ENCODE data around the gene DNAJC6.
A peak's percentile ranks its signal among the peaks of the same experiment; 100 is the strongest.
"Not testable (repeated sequence)": the region's sequence is repeated elsewhere in the genome, so short reads cannot be mapped to it uniquely, and the experiment has no call there.

Gene DNAJC6

DNA sequence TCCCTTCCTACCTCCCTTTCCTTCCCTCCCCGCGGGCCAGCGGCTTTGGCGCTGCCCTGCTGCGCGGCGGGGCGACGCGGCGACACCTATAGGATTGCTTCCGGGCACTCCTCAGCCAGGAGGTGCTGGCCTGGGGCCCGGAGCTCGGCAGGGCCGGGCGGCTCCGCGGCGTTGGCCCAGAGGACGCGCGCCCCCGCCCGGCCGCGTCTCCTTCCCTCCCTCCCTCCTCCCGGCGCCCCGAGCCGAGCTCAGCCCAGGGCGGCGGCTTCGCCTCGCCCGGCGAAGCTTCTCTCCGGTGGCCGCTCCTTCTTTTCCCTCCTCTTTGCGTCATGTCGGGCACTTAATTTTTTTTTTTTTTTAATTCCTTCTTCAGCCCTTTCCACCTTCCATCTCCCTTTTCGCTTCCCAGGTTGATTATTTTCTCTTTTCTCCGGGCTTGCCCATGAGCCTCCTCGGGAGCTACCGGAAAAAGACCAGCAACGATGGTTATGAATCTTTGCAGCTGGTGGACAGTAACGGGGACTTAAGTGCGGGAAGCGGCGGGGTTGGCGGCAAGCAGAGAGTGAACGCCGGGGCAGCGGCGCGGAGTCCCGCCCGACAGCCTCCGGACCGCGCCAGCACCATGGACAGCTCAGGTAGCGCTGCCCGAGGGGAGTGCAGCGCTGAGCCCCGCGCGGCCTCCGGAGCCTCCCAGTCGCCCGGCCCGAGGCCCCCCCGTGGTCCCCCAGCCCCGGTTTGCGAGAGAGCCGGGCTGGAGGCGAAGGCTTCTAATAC lies at the start of gene DNAJC6:
TSS of gene DNAJC6 (plus strand) at position 240 of the 774 bp plus-strand sequence. CDS start at position 443, 203 bp downstream.
- DNase-seq: peak; percentile 43 to 54

DNA sequence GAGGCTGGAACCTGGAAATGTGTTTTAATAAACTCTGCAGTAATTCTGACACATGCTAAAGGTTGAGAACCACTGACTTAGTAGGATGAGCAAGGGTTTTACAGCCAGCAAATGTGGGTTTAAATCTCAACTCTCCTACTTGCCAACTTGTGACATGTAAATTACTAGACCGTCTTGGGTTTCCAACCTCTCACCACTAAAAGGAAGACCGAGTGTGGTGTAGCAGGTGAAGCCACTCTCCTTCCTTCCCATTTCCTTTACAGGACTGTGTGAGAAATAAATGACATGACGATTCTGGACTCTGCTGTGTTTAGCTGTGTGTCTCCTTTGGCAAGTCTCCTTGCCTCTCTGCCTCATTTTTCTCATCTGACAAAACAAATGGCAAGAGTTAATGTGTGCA lies 49.5 kb upstream of the DNAJC6 start:
- DNase-seq: no peak

DNA sequence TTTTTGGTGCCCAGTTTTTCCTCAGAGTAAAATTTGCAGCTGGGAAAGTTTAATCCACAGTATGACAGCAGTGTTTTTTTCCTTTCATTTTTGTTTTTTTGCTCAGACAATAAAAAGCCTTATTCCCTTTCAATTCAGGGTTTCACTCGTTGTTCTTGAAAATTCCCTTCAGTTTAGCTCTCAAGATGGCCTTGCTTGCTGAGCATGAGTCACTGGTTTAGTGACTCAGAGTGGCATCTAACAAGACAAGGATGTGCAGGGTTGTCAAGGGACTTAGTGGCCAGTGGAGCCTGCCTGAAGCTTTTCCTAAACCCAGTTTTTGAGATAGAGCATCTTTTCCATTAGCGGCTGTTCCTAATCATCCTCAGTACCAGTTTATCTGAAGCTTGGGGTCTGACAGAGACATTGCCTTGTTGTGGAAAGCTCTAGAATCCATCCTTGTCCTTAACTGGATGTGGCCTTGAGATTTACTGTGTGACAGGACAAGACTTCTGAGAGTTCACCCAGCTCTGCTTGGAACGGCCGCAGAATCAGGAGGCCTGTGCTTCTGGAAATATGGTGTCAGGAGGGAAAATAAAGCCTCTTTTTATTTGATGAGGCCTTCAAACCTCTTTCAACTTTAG lies 48.4 kb upstream of the DNAJC6 start:
- no peak for DNase-seq

DNA sequence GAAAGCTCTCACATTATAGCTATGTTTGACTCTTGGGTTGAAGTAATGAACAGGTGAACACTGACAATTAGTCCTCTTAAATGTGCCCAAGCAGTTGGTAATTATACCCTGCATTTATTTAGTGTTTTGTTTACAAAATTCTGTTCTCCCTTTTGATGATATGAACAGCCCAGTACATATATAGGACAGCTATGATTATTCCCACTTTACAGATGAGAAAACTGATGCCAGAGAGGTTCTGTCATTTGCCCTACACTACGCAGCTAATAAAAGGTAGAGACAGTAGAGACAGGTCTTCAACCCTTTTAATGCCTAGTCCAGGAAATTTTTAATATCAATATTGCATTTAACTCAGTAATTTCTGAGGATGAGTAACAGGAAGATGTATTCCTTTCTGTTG lies 46.1 kb upstream of the DNAJC6 start:
- DNase-seq: no peak

DNA sequence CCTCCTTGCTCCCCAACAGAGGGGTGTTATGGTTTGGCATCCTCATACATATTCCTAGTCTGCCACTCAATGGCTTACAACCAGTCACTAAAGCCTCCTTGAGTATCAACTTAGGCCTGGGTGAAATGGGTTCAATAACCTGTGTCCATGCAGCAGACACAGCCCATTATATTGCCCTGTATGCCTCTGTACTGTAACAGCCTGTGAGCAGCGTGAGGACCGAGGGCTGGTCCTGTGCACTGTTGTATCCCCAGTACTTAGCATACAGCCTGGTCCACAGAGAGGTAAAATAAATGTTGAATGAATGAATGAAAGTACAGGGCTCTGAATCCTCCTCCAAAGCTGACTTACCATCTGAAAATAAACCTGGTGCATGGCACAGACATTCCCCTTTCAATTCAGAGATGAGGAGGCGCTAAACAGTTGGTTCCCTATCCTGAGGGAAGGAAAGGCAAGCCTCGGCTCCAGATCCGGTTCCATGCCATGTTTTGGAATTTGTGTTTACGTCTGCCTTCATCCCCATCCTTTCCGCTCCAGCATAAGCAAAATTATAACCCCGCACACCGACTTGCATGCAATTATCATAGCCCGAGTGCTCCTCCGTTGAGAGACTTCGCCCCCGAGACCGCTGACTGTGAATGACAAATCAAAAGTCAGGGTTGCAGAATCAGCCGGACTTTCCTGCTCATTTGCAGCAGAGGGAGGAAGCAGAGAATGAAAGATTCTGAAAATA lies 45.0 kb upstream of the DNAJC6 start:
- DNase-seq: no peak

DNA sequence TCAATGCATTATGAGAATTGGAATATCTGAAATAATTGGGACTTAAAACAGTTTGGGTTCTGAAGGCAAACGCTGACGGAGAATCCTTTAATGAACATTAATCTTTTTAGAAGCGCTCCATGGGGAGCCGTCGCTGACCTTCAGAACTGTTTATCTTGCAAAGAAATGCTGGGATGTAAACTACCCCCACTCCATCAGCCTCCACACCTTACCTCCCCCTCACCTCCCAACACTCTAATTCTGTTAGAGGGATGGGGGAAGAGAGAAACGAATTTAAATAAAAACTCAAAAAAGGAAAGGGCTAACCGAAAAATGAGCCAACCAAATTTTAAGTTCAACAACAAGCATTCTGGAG lies 44.1 kb upstream of the DNAJC6 start:
- DNase-seq: no peak

DNA sequence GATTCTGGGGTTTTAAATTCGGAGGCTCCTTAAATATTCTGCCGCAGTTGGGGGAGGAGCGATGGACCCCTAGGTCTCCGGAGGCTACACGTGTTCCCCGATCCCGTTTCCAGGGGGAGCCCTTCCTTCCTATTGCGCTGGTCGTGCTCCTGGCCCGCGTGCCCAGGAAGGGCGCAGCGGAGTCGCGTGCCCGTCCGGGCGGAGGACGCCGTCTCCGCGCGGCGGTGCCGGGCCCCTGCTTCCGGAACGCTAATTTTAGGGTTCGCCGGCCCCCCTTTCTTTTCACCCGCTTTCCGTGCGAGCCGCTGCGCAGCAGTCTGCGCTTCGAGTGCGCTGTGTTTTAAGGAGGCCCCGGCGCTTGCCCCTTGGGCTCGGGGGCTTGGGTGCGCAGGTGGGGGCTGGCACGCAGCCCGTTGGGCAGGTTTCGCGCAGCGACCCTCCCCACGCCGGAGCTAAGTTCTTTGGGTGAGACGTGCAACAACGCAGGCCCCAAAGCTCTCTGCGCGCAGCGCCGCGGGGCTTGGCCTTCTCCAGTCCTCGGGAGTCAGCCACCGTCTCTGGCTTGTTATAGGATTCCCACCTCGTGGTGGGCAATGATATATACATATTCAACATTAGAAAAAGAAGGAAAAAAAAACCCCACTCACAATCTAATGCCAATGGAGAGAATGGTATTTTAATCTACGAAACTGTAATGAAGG lies 43.5 kb upstream of the DNAJC6 start:
- peak; percentile 36 to 50 for DNase-seq

DNA sequence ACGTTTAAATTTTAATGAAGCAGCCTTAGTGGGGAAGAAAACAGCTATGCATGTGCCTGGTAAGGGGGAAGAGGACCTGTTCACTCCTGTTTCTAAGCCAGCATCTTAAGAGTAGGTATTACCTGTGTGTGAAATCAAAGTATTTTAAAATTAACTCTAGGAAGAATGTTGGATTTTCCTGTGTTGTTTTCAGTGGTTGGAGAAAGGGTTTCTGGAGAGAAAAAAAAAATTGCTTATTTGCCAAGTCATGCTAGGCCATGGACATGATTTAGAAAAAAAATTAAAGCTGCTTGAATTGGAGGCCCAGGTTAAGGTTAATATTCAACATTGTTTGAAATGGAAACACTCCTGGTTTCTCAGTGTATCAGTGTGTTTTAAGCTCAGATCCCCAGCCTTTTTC lies 42.9 kb upstream of the DNAJC6 start:
- DNase-seq: no peak

DNA sequence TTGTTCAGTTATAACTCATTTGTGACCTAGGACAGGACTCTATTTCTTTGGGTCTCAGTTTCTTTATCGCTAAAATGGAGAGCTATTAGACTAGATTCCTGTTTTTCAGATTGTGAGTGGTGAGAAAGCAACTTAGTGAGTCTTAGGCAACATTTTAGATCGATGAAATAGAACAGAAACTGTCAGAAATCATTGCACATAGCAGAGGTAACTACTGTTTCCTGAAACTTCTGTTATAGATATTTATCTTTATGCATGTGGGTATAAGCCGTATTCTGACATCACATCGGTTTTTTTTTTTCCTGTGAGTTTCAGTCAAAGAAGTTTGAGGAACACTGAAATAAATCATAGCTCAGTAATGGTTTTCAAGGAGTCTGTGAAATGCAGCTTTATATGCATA lies 42.1 kb upstream of the DNAJC6 start:
- no peak for DNase-seq

DNA sequence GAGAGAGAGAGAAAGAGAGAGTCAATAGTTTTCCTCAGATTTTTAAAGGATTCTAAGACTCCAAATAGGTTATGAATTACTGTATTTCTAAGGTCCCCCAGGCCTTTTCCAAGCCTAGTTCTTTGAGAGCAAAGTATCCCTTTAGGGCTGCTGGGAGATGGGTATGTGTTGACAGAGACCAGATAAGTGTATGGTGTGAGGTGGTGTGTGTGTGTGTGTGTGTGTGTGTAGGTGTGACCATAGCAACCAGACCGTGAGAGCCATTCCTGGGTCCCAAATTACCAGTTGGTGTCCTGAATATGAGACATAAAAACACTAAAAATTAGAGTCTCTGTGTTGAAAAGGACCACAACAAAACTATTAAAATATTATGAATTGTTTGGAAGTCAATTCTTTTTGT lies 41.7 kb upstream of the DNAJC6 start:
- no peak for DNase-seq

DNA sequence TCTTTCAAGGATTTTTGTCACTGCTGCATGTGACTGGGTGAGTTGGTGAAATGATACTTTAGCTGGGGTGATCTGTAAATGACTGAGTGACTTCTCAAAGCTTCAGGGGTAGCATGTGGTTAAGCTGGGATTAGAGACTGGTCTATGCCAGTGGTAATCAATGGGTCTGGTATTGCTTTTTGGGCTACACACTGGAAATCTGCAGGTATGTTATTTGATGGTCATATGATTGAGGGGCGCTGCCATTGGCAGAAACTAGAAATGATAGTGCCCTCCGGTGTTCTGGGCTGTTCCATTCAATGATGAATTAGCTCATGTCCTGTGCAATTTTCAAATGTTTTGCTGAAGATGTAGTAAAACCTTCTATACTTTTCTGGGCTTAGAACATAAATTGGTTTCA lies 39.7 kb upstream of the DNAJC6 start:
- no peak for DNase-seq

DNA sequence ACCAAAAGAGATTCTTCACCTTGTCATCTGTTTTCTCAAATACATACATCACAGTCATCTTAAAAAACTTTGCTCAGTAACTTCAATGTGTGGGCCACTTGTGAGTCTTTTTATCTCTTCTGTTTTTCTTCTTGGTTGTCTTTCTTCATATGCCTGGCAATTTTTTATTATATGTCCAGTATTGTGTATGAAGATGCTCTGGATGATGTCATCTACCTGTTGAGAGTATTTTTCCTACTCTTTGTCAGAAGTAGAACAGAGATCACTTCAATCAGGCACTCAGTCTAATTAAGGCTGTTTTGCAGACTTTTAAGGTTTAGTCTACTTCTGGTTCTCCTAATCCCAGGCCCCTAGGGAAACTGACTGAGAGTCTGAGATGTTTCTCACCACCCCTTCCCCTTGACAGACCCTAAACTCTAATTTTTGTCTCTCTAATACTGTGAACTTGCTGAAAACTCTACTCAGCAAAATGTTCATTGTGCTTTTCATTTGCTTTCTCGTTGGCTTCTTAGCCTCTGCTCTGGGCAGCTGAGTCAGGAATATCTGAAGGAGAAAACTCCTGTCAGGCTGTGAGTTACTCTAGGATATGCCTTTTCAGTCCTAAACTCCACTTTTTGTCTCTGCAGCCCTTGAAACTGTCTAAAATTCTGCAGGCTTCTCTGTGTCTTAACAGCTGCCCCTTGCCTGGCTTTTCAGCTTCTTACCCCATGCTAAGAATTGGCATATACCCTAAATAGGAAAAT lies 33.0 kb upstream of the DNAJC6 start:
- no peak for DNase-seq

DNA sequence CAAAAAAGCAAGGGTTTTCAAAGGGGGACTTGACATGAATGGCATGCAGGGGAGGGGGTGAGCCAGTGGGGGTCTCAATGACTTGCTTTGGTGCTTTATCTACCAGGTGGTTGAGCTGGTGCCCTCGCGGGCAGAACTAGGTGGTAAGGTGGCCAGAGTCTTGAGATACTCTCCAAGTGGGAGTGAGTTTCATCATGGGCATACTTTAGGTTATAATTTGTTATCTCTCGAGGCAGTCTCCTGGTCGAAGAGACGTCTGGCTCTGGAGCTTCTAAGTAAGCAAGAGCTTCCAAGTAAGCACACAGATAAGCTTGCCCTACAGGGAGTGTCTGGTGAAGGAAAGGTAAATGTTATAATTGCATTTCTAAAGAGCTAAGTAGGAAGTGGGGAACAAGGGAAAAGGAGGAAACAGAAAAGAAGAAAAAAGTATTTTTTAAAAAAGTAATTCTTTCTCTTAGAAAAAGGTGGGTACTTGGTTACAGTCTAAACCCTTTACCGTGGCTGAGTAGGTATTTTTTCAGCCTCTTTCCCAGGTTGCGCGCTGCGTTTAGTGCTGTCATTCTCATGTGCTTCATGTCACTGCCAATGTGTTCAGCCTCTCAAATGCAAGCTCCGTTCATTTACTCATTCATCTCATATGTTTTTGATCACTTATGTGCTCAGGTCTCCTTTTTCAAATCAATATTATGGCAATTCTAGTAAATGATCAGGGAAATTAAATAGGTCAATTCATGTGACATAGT lies 31.6 kb upstream of the DNAJC6 start:
- DNase-seq: no peak

DNA sequence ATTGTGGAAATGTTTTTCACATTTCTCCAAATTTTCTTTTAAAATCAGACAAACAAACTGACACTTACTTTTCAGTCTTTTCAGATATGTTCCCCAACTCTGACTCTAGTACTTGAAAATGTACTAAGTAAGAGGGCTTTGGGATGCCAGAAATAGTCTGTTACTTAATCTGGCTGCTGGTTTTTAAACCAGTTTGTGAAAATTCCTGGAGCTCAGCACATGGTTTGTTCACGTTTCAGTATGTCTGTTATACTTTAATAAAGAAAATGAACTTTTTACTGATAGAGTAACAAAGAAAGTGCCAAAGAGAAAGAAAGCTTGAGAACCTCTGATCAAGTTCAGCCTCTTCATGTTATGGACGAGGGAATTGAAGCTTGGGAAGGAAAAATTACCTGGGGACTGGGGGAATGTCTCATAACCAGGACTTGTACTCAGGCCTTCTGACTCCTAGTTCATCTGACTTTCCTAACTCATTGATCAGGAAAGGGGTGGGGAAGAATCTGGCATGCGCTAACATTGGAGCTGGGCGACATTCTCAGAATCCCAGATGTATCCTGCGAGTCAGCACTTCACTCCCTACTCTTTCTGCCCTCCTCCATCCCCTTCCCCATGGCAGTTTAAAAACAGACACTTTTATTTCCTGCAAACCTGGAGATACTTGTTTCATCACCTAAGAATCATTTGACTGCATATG lies 30.8 kb upstream of the DNAJC6 start:
- DNase-seq: no peak

DNA sequence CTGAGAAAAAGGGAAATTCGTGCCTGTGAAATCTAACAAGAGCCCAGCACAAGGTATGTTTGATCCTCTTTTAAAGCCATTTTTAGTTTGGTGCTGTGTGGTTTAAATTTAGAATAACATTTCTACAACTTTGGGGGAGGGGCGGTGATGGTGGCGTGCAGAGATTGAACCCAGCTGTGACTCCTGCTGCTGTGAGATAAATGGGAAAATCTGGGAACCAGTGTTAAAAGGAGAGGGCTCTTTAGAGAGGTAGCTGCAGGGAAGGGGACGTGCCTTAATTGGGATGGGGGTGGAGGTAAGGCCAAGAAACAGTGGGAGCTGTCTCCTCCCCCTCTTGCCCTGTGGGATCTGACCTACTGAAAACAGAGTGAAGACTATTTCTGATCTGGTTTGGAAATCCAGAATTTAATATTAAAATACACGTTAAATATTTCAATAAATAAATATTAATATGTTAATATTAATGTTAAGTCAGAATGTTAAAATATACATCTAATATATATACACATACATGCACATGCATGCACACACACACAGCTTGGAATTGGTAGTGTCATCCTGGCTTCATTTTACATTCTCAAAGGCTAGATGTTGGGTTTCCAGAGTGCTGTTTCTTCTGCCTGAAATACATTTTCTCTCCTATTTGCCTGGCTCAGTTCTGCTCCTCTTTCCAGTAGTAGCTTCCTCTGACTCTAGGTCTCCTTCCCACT lies 30.1 kb upstream of the DNAJC6 start:
- DNase-seq: no peak

DNA sequence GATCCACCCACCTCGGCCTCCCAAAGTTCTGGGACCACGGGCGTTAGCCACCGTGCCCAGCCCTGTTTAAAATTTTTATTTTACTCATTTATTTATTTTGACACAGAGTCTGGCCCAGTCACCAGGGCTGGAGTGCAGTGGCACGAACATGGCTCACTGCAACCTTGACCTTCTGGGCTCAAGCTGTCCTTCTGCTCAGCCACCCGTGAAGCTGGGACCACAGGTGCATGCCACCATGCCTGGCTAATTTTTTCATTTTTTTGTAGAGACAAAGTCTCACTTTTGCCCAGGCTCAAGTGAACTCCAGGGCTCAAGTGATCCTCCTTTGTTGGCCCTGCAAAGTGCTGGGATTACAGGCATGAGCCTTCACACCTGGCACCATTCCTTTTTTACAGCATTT lies 27.5 kb upstream of the DNAJC6 start:
- no peak for DNase-seq

DNA sequence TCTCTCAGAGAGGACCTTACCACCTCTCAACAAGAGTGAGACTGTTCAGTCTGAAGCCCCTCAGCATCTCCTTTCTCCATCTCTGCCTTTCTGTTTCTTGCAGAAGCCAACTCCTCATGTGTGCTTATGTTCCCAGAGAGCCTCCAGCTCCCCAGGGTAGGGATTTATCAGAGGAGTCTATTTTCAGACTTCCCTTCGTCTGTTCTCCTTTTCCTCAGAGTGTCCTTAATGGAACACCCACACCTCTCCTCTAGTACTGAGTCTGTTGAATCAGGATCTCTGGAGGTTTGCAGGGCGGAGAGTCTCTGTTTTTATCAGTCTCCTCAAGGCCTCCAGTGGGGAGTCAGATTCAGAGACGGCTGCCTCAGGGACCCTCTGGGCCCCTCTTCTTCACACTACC lies 25.1 kb upstream of the DNAJC6 start:
- no peak for DNase-seq

DNA sequence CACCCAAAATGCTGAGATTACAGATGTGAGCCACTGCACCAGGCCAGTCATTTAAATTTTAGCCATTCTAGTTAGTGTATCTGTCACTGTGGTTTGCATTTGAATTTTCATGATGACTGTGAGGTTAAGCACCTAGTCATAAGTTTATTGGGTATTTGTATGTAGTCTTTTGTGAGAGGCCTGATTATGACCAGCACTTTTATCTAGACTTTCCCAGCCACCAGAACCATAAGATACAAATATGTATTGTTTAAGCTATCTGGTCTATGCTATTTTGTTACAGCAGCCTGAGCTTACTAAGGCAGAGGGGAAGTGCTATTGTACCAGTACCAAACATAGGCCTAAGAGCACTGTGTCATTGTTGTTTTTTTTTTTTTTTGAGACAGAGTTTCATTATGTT lies 19.9 kb upstream of the DNAJC6 start:
- DNase-seq: no peak

DNA sequence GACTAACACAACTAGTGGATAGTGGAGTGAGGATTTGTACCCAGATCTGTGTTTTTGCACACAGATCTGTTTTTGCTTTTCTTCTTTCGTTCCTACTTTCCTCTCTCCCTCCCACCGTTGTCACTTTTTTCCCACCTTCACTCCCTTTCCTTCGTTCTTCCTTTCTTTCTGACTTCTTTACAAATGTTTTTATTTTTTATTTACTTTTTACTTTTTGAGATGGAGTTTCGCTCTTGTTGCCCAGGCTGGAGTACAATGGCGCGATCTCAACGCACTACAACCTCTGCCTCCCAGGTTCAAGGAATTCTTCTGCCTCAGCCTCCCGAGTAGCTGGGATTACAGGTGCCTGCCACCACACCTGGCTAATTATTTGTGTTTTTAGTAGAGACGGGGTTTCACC lies 17.5 kb upstream of the DNAJC6 start:
- DNase-seq: not testable (repeated sequence)

DNA sequence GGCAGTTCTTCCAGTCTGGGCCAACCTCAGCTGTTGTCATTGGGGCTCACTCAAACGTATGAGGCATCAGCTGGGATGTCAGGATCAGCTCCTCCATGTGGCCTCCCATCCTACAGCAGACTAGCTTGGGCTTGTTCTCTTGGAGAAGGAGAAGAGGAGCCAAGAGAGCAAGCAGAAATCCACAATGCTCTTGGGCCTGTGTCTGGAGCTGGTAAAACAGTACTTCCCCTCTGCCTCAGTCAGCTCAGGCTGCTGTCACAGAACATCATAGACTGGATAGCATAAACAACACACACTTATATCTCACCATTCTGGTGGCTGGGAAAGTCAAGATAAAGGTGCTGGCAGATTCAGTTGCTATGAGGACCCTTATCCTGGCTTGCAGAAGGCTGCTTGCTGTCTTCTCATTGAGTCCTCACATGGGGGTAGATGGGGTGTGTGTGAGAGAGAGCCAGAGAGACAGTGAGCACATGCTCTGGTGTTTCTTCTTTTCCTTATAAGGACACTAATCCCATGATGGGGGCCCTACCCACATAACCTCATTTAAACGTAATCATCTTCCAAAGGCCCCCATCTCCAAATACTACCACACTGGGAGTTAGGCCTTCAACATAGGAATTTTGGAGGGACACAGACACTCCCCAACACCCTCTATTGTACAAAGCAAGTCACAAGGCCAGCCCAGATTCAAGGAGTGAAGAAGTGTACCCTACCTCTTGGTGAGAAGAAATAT lies 16.3 kb upstream of the DNAJC6 start:
- DNase-seq: no peak

All from Kasumi-1 (cell line).